RWPE1 (cell line): ENCODE measurements around the gene PCSK2.

Experiments used
- CTCF ChIA-PET: fragments of 350-600 bp; sonication (Branson Sonifier 250); formaldehyde crosslinking; extraction: SDS; loops from one replicate; lab custom pipeline; 2021; lab: Yijun Ruan, JAX
- POLR2A ChIA-PET: fragments of 400-600 bp; formaldehyde crosslinking; extraction: SDS; loops from one replicate; lab custom pipeline; 2020; ENCODE audit warnings: antibody characterized with exemption; ENCODE audit not compliant: low non-redundant PET; lab: Yijun Ruan, JAX
- DNase-seq: peaks from one replicate; pipeline ENCODE4 v3.0.0; 2012; ENCODE audit warnings: low spot score
- H3K27ac ChIP-seq: fragments of 450-650 bp; 2 replicates; pipeline ENCODE4 v1.5.1; 2017
- CTCF ChIP-seq: fragments of 450-650 bp; conservative IDR thresholded peaks from 2 replicates; pipeline ENCODE4 v1.5.1; 2017; ENCODE audit warnings: low read depth, mild to moderate bottlenecking

Gene PCSK2

DNA sequence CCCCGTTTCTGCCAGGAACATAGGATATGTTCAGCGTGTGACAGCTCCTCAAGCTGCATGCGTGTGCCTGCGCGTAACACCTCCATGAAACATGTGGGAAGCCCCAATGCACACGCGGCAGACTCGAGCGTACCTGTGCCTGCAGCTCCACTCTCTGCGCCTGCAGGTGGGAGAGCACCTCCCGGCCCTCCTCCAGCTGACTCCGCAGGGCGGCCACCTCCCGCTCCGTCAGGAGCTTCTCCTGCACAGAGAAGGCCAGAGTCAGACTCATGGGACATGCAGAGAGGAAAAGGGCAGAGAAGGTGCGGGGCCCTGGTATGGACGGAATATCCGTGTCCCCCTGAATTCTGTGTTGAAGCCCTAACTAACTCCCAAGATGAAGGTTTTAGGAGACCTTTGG, 281.9 kb downstream of the PCSK2 start:
- POLR2A ChIA-PET: no interaction called here
- H3K27ac ChIP-seq: no peak overlapping the region

GRCh38 chr20:17510548-17510947, 283.7 kb downstream of the PCSK2 start:
- CTCF ChIA-PET: interaction anchor here (0.7 kb wide), 1 partner anchor 107 kb away, joined by 3 read pairs; no protein-coding TSS in a partner anchor
- no peak for DNase-seq
- POLR2A ChIA-PET: no interaction called here

More for the DNA sequence above, 281.9 kb downstream of the PCSK2 start:
- DNase-seq: no peak
- CTCF ChIA-PET: no interaction called here
- TF ChIP-seq CTCF: no peak

DNA sequence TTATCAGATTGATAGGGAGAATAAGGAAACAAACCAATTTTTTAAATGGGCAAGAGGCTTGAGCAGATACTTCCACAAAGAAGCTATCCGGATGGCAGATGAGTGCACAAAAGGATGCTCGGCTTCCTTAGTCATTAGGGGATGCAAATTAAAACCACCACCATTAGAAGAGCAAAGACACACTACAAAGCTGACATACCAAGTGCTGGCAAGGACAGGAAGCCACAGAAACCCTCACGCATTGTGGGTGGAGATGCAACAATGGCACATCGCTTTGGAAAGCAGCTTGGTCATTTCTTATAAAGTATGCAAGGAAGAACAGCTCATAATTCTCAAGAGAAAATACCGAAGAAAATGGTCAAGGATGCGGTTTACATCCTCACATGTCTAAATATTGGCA, 284.6 kb downstream of the PCSK2 start:
- no peak for TF ChIP-seq CTCF

More at GRCh38 chr20:17510548-17510947, 283.7 kb downstream of the PCSK2 start:
- no peak for TF ChIP-seq CTCF
- no peak overlapping the region for H3K27ac ChIP-seq

GRCh38 chr20:17513939-17514338, 287.1 kb downstream of the PCSK2 start:
- no peak overlapping the region for H3K27ac ChIP-seq
- CTCF ChIA-PET: interaction anchor here (0.7 kb wide), 1 partner anchor 1154 kb away, joined by 4 read pairs; no protein-coding TSS in a partner anchor
- POLR2A ChIA-PET: no interaction called here
- TF ChIP-seq CTCF: no peak
- no peak for DNase-seq

More for the DNA sequence above, 284.6 kb downstream of the PCSK2 start:
- ChIA-PET POLR2A (no interaction called here), CTCF (interaction anchor here (0.7 kb wide), 1 partner anchor 1248 kb away, joined by 3 read pairs; no protein-coding TSS in a partner anchor)
- no peak overlapping the region for H3K27ac ChIP-seq
- no peak for DNase-seq

DNA sequence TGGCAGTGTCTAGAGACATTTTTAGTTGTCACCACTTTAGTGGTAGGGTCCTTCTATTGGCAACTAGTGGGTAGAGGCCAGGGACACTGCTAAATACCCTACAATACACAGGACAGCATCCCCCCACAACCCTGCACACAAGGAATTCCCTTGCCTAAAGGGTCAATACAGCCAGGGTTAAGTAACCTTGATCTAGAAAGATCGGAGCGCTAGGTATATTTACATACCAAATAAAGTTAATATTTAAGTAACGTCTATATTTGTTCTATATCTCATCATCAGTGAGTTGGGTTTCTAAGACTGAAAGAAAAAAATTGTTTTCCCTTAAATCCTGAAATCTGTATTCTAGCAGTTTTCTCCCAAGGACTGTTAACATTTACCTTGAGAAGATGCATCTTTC, 288.2 kb downstream of the PCSK2 start:
- CTCF ChIA-PET: no interaction called here
- DNase-seq: no peak
- POLR2A ChIA-PET: no interaction called here
- no peak overlapping the region for H3K27ac ChIP-seq
- TF ChIP-seq CTCF: no peak

- ChIA-PET POLR2A (no interaction called here), CTCF (no interaction called here)
- TF ChIP-seq CTCF: no peak
- peak; percentile 59 for DNase-seq
- no peak overlapping the region for H3K27ac ChIP-seq
Observed at GRCh38 chr20:17518339-17519052, 291.7 kb downstream of the PCSK2 start.
